ENCODE measurements around the gene SLC38A1.

DNA sequence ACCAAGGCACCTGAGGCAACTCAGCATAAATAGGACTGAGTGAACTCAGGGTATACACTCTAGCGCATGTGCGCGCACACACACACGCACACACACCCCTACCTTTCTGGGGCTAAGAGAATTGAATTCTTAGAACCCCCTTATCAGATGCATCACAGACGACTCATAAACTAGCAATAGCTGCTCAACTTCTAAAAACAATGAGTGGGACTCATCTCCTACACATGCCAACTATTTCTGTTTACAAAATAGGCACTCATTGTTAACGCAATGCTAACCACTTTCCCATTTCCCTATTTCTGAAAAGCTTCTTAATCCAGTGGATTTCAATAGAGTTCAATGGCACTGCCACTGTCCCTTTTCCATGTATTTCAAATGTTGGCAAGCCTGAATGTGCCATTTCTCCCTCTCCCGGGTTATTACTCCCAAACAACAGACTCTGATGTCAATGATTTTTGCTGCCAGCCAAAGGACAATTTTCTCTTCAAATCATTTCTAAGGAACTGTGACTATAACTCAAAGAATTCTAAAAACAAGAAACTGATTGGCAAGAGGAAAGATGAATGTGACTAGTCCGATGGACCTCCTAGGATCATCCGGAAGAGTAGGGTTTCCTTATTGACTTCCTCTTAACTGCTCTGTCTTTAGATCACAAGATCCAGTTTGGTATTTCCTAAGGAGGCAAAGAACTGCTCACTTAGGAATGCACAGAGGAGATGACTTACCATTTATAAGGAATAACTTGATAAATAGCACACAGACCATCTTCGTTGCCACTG lies 48.8 kb downstream of the SLC38A1 start:
- TF ChIP-seq, protein P1, sequence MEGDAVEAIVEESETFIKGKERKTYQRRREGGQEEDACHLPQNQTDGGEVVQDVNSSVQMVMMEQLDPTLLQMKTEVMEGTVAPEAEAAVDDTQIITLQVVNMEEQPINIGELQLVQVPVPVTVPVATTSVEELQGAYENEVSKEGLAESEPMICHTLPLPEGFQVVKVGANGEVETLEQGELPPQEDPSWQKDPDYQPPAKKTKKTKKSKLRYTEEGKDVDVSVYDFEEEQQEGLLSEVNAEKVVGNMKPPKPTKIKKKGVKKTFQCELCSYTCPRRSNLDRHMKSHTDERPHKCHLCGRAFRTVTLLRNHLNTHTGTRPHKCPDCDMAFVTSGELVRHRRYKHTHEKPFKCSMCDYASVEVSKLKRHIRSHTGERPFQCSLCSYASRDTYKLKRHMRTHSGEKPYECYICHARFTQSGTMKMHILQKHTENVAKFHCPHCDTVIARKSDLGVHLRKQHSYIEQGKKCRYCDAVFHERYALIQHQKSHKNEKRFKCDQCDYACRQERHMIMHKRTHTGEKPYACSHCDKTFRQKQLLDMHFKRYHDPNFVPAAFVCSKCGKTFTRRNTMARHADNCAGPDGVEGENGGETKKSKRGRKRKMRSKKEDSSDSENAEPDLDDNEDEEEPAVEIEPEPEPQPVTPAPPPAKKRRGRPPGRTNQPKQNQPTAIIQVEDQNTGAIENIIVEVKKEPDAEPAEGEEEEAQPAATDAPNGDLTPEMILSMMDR (IDR thresholded peaks at IDR 0.05), result no peak
- TF ChIP-seq, protein P2, sequence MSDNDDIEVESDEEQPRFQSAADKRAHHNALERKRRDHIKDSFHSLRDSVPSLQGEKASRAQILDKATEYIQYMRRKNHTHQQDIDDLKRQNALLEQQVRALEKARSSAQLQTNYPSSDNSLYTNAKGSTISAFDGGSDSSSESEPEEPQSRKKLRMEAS (IDR thresholded peaks at IDR 0.05), result no peak
- TF ChIP-seq JUN (IDR thresholded peaks at IDR 0.05) (no peak), RAD21 (conservative IDR thresholded peaks at IDR 0.05 in 1 of 2, IDR thresholded peaks at IDR 0.05 in 1 of 2) (no peak), BHLHE40 (IDR thresholded peaks at IDR 0.05; ENCODE audit: low read depth, low read length) (no peak), SMC3 (IDR thresholded peaks at IDR 0.05) (no peak)
- TF ChIP-seq, protein P3, sequence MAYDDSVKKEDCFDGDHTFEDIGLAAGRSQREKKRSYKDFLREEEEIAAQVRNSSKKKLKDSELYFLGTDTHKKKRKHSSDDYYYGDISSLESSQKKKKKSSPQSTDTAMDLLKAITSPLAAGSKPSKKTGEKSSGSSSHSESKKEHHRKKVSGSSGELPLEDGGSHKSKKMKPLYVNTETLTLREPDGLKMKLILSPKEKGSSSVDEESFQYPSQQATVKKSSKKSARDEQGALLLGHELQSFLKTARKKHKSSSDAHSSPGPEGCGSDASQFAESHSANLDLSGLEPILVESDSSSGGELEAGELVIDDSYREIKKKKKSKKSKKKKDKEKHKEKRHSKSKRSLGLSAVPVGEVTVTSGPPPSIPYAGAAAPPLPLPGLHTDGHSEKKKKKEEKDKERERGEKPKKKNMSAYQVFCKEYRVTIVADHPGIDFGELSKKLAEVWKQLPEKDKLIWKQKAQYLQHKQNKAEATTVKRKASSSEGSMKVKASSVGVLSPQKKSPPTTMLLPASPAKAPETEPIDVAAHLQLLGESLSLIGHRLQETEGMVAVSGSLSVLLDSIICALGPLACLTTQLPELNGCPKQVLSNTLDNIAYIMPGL (CRISPR knock-in tag; IDR thresholded peaks at IDR 0.05; ENCODE audit: borderline replicate concordance), result no peak
- TF ChIP-seq, protein P4, sequence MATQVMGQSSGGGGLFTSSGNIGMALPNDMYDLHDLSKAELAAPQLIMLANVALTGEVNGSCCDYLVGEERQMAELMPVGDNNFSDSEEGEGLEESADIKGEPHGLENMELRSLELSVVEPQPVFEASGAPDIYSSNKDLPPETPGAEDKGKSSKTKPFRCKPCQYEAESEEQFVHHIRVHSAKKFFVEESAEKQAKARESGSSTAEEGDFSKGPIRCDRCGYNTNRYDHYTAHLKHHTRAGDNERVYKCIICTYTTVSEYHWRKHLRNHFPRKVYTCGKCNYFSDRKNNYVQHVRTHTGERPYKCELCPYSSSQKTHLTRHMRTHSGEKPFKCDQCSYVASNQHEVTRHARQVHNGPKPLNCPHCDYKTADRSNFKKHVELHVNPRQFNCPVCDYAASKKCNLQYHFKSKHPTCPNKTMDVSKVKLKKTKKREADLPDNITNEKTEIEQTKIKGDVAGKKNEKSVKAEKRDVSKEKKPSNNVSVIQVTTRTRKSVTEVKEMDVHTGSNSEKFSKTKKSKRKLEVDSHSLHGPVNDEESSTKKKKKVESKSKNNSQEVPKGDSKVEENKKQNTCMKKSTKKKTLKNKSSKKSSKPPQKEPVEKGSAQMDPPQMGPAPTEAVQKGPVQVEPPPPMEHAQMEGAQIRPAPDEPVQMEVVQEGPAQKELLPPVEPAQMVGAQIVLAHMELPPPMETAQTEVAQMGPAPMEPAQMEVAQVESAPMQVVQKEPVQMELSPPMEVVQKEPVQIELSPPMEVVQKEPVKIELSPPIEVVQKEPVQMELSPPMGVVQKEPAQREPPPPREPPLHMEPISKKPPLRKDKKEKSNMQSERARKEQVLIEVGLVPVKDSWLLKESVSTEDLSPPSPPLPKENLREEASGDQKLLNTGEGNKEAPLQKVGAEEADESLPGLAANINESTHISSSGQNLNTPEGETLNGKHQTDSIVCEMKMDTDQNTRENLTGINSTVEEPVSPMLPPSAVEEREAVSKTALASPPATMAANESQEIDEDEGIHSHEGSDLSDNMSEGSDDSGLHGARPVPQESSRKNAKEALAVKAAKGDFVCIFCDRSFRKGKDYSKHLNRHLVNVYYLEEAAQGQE (IDR thresholded peaks at IDR 0.05), result no peak
- TF ChIP-seq, protein P5, sequence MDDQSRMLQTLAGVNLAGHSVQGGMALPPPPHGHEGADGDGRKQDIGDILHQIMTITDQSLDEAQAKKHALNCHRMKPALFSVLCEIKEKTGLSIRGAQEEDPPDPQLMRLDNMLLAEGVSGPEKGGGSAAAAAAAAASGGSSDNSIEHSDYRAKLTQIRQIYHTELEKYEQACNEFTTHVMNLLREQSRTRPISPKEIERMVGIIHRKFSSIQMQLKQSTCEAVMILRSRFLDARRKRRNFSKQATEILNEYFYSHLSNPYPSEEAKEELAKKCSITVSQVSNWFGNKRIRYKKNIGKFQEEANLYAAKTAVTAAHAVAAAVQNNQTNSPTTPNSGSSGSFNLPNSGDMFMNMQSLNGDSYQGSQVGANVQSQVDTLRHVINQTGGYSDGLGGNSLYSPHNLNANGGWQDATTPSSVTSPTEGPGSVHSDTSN (IDR thresholded peaks at IDR 0.05), result no peak
